H1 (cell line): Measurements from ENCODE around the gene DRC7. TPM values are rescaled to one million over a fixed set of nuclear protein-coding genes. Genes with fewer than 3 reads are reported as not detected.
A peak's percentile ranks its signal among the peaks of the same experiment; 100 is the strongest.

ENCODE experiments used
- CTCF ChIA-PET: fragments of 300-600 bp; sonication (Branson Sonifier 250); formaldehyde crosslinking; loops from one replicate; lab custom pipeline; 2021; ENCODE audit not compliant: partially characterized antibody; lab: Charles Lee
- POLR2A ChIA-PET: fragments of 300-600 bp; sonication (Branson Sonifier 250); formaldehyde crosslinking; loops from one replicate; lab custom pipeline; 2021; ENCODE audit warnings: inconsistent platforms; ENCODE audit not compliant: partially characterized antibody; lab: Charles Lee
- DNase-seq, 2 experiments: peaks; one replicate each; pipeline versions ENCODE4 v3.0.0 to v3.0.0-alpha.2; 2010 to 2022; ENCODE audit warnings: low spot score in 2 of 2, low read depth in 1 of 2, mixed read lengths in 1 of 2
- FAIRE-seq: peaks from 2 replicates; lab custom pipeline; 2011; peaks lifted over from hg19 to GRCh38; lab: Jason Lieb, UNC
- H2AFZ ChIP-seq: 2 replicates; pipeline ENCODE4 v1.8.1; 2012; ENCODE audit warnings: low read length, inconsistent platforms
- H2AK5ac ChIP-seq: 2 replicates; pipeline ENCODE4 v1.6.1; 2013; ENCODE audit warnings: low read depth, low read length
- H2BK120ac ChIP-seq: replicated peaks from 2 replicates; pipeline ENCODE3; 2013; ENCODE audit warnings: low read depth, low read length, inconsistent platforms
- H2BK12ac ChIP-seq: 2 replicates; pipeline ENCODE4 v1.6.1; 2013; ENCODE audit warnings: low read depth, low read length
- H2BK15ac ChIP-seq: 2 replicates; pipeline ENCODE4 v1.6.1; 2013; ENCODE audit warnings: low read length
- H2BK20ac ChIP-seq: 2 replicates; pipeline ENCODE4 v1.6.1; 2013; ENCODE audit warnings: low read length
- H2BK5ac ChIP-seq: 2 replicates; pipeline ENCODE4 v1.6.1; 2013; ENCODE audit warnings: low read depth, low read length
- H3K14ac ChIP-seq: 2 replicates; pipeline ENCODE4 v1.6.1; 2013; ENCODE audit warnings: inconsistent platforms; ENCODE audit not compliant: insufficient read length
- H3K18ac ChIP-seq: 2 replicates; pipeline ENCODE4 v1.6.1; 2013; ENCODE audit warnings: low read length; ENCODE audit errors: extremely low read depth
- H3K23ac ChIP-seq: 2 replicates; pipeline ENCODE4 v1.6.1; 2013; ENCODE audit warnings: inconsistent platforms; ENCODE audit not compliant: insufficient read length
- H3K23me2 ChIP-seq: 2 replicates; pipeline ENCODE4 v1.6.1; 2013; ENCODE audit warnings: low read depth, low read length
- H3K27ac ChIP-seq: 2 replicates; pipeline ENCODE4 v1.6.1; 2011; ENCODE audit warnings: low read depth, low read length, inconsistent platforms
- H3K27me3 ChIP-seq, 4 experiments: replicated peaks in 1 of 4; 1 replicate in 1 of 4; 2 replicates in 3 of 4; pipeline versions ENCODE4 v1.6.1 to v1.8.1; 2011 to 2013; ENCODE audit warnings: low read length in 3 of 4, mild to moderate bottlenecking in 3 of 4, inconsistent platforms in 2 of 4, mixed read lengths in 2 of 4, moderate library complexity in 1 of 4; ENCODE audit not compliant: control insufficient read depth in 3 of 4, insufficient read depth in 3 of 4; ENCODE audit errors: extremely low read depth in 1 of 4
- H3K36me3 ChIP-seq, 4 experiments: 2 replicates each; pipeline versions ENCODE4 v1.6.1 to v1.8.1; 2011 to 2013; ENCODE audit warnings: mild to moderate bottlenecking in 4 of 4, low read length in 3 of 4, moderate library complexity in 2 of 4, control low read depth in 1 of 4, inconsistent platforms in 1 of 4; ENCODE audit not compliant: insufficient read depth in 4 of 4, control insufficient read depth in 2 of 4
- H3K4ac ChIP-seq: replicated peaks from 2 replicates; pipeline ENCODE3; 2013; ENCODE audit warnings: low read length, low read depth, mixed read lengths, inconsistent platforms; ENCODE audit not compliant: insufficient read length
- H3K4me1 ChIP-seq, 4 experiments: replicated peaks in 1 of 4; 1 replicate in 1 of 4; 2 replicates in 3 of 4; pipeline versions ENCODE4 v1.6.1 to v1.8.1; 2011 to 2013; ENCODE audit warnings: low read length in 3 of 4, inconsistent platforms in 2 of 4, mixed read lengths in 1 of 4; ENCODE audit not compliant: insufficient read depth in 4 of 4, control insufficient read depth in 3 of 4
- H3K4me2 ChIP-seq, 2 experiments: 2 replicates each; pipeline versions ENCODE4 v1.6.1 to v1.8.1; 2011 to 2013; ENCODE audit warnings: low read depth in 2 of 2, low read length in 2 of 2, control low read depth in 1 of 2, inconsistent platforms in 1 of 2, mild to moderate bottlenecking in 1 of 2; ENCODE audit not compliant: insufficient read depth in 1 of 2
- H3K4me3 ChIP-seq, 4 experiments: fragments of 200-600, 300-600 bp in 1 of 4; sonication (generic), shearing (Covaris generic), sonication (Bioruptor Twin) in 1 of 4; 2 replicates each; pipeline versions ENCODE4 v1.5.1 to v1.8.1; 2011 to 2016; ENCODE audit warnings: low read length in 4 of 4, low read depth in 3 of 4, control low read depth in 2 of 4, inconsistent platforms in 2 of 4, mild to moderate bottlenecking in 2 of 4, mixed read lengths in 1 of 4, moderate library complexity in 1 of 4; ENCODE audit not compliant: insufficient read depth in 2 of 4; ENCODE audit errors: extremely low read depth in 1 of 4
- H3K56ac ChIP-seq: replicated peaks from 2 replicates; pipeline ENCODE3; 2013; ENCODE audit warnings: low read depth, mild to moderate bottlenecking, mixed read lengths, low read length, inconsistent platforms; ENCODE audit not compliant: insufficient read length
- H3K79me1 ChIP-seq: 2 replicates; pipeline ENCODE4 v1.6.1; 2013; ENCODE audit warnings: low read depth, low read length, control low read depth
- H3K79me2 ChIP-seq, 2 experiments: 2 replicates each; pipeline versions ENCODE4 v1.6.1 to v1.8.1; 2012 to 2013; ENCODE audit warnings: low read length in 2 of 2, mild to moderate bottlenecking in 2 of 2, inconsistent platforms in 1 of 2; ENCODE audit not compliant: insufficient read depth in 2 of 2, control insufficient read depth in 1 of 2
- H3K9ac ChIP-seq, 4 experiments: replicated peaks in 1 of 4; 1 replicate in 1 of 4; 2 replicates in 3 of 4; pipeline versions ENCODE4 v1.6.1 to v1.8.1; 2011 to 2013; ENCODE audit warnings: low read depth in 3 of 4, low read length in 3 of 4, control low read depth in 2 of 4, mild to moderate bottlenecking in 2 of 4, moderate library complexity in 2 of 4, inconsistent platforms in 1 of 4; ENCODE audit errors: extremely low read depth in 1 of 4
- H3K9me3 ChIP-seq, 2 experiments: 2 replicates each; pipeline versions ENCODE4 v1.6.1 to v1.8.1; 2012 to 2013; ENCODE audit warnings: mild to moderate bottlenecking in 2 of 2, moderate library complexity in 2 of 2, control low read depth in 1 of 2, inconsistent platforms in 1 of 2, low read depth in 1 of 2, low read length in 1 of 2, mixed read lengths in 1 of 2; ENCODE audit not compliant: insufficient read depth in 2 of 2
- H4K20me1 ChIP-seq, 2 experiments: replicated peaks in 1 of 2; 2 replicates each; pipeline versions ENCODE3 to v1.8.1; 2011 to 2013; ENCODE audit warnings: inconsistent platforms in 2 of 2, low read length in 2 of 2, mild to moderate bottlenecking in 1 of 2; ENCODE audit not compliant: insufficient read depth in 2 of 2, control insufficient read depth in 1 of 2
- H4K5ac ChIP-seq: 2 replicates; pipeline ENCODE4 v1.6.1; 2013; ENCODE audit warnings: low read length, low read depth, mixed read lengths, inconsistent platforms; ENCODE audit not compliant: insufficient read length
- H4K8ac ChIP-seq: 2 replicates; pipeline ENCODE4 v1.8.0; 2013; ENCODE audit warnings: mild to moderate bottlenecking, moderate library complexity, low read length, inconsistent platforms; ENCODE audit not compliant: insufficient read depth; ENCODE audit errors: extremely low read depth
- H4K91ac ChIP-seq: replicated peaks from 2 replicates; pipeline ENCODE3; 2013; ENCODE audit warnings: low read length, mixed read lengths, inconsistent platforms; ENCODE audit not compliant: insufficient read length
- MAX ChIP-seq: IDR thresholded peaks from 2 replicates; pipeline ENCODE4 v1.6.1; 2012; ENCODE audit warnings: inconsistent platforms
- WGBS, 2 experiments: shearing (Covaris generic) in 1 of 2; methylation state at CpG; one replicate each; pipeline versions ENCODE4 v1.1.6 to v1.1.7; 2013 to 2015; ENCODE audit warnings: low lambda C conversion rate in 2 of 2, mixed read lengths in 2 of 2, inconsistent platforms in 1 of 2, low coverage in 1 of 2, missing lambda C conversion rate in 1 of 2; ENCODE audit not compliant: insufficient replicate concordance in 2 of 2, insufficient coverage in 1 of 2, insufficient read length in 1 of 2; ENCODE audit errors: extremely low coverage in 1 of 2, missing lambda C conversion rate in 1 of 2; 5-methylcytosine and 5-hydroxymethylcytosine counted together
- polyA plus RNA-seq, 7 experiments: library from polyadenylated mRNA; depleted of rRNA in 3 of 7; stranded (reverse) in 5 of 7; unstranded in 2 of 7; fragments of >200 nt in 5 of 7; fragments of 200-250 nt in 2 of 7; gene quantifications; 1 replicate in 5 of 7; 2 replicates in 1 of 7; 4 replicates in 1 of 7; pipeline versions ENCODE4 v1.2.1 to v1.2.3, GENCODE V29; 2011 to 2013; ENCODE audit warnings: missing spikeins in 2 of 7, mixed read lengths in 2 of 7
- total RNA-seq: library from RNA; stranded (reverse); fragmentation: NEBNext Ultra II Directional; extraction: Animal tissue kit (Norgen Biotek cat#: 25700); gene quantifications from 2 replicates; pipeline ENCODE4 v1.2.1, GENCODE V29; 2021

DRC7 gene
- total and polyA plus RNA-seq, 2 of the 8 experiments (the other 6 are each of a cell fraction or from before 2014, with no cell fraction given), result 0.14 TPM; not detected in 1

GRCh38 chr16:57764341-57765159 lies 69.9 kb downstream of the DRC7 start:
- Histone ChIP-seq H2AK5ac (no peak overlapping the region), H3K4ac (no peak overlapping the region), H3K4me1 (peaks cover 0 to 15% (median 3%) of the 10 kb centered on the region in 4 experiments; a peak in 4 of 7 replicates), H3K9ac (no peak overlapping the region), H3K23ac (no peak overlapping the region), H4K20me1 (no peaks in the 10 kb centered on the region), H2BK12ac (peak overlapping the region; percentile 94; the same call in 1 of the 2 replicates), H2BK5ac (peak overlapping the region; percentile 20), H2BK15ac (no peak overlapping the region), H3K23me2 (no peaks in the 10 kb centered on the region), H4K91ac (peak overlapping the region; percentile 73), H3K79me1 (no peaks in the 10 kb centered on the region), H4K8ac (no peak overlapping the region), H2AFZ (no peak overlapping the region), H2BK20ac (peak overlapping the region; percentile 61; the same call in 1 of the 2 replicates), H4K5ac (no peak overlapping the region), H3K14ac (no peak overlapping the region), H3K4me2 (no peak overlapping the region), H3K79me2 (no peaks in the 10 kb centered on the region), H3K56ac (no peak overlapping the region), H2BK120ac (no peak overlapping the region), H3K36me3 (no peaks in the 10 kb centered on the region), H3K18ac (no peak overlapping the region; the same call in 1 of the 2 replicates), H3K27ac (no peak overlapping the region; the same call in 1 of the 2 replicates), H3K9me3 (no peaks in the 10 kb centered on the region), H3K4me3 (no peak overlapping the region), H3K27me3 (no peaks in the 10 kb centered on the region; a peak in 1 of 7 replicates)
- 81% methylated on average over 5 of the region's 6 CpGs; no CpG with 5 or more reads in 1 of the 2 experiments for WGBS, 2 experiments
- ChIA-PET CTCF (interaction anchor here (0.6 to 0.7 kb wide), 2 partner anchors 13 to 40 kb away, joined by 3 read pairs; no protein-coding TSS in a partner anchor), POLR2A (interaction anchor here (1.0 kb wide), 2 partner anchors 29 kb away, joined by 4 to 8 read pairs; partner anchors contain the start of gene KATNB1)
- DNase-seq, result peak; percentile 64 to 80
- FAIRE-seq, result peak; percentile 77
- peak; percentile 65 for TF ChIP-seq MAX
